ENCODE measurements around the gene SMG5.

The SMG5 gene

GRCh38 chr1:156303241-156303640, 20.6 kb upstream of the SMG5 start:
- POLR2A ChIA-PET: interaction anchor here (0.7 kb wide), 1 partner anchor 12 kb away, joined by 3 read pairs; no protein-coding TSS in a partner anchor
- CTCF ChIA-PET: interaction anchor here (0.7 to 1.2 kb wide), 3 partner anchors 13 to 78 kb away, joined by 3 to 9 read pairs (median 5); no protein-coding TSS in a partner anchor
- H3K4me3 ChIP-seq (ENCODE audit: low read depth, low read length): no peak overlapping the region
- no peaks in the 10 kb centered on the region for H3K9me3 ChIP-seq (ENCODE audit: control insufficient read depth, insufficient read depth, low read depth, low read length)
- H3K36me3 ChIP-seq (ENCODE audit: control insufficient read depth in 2 of 2, insufficient read depth in 1 of 2, low read length in 2 of 2): peaks cover 33 to 37% of the 10 kb centered on the region in 2 experiments
- no peak overlapping the region for H3K27ac ChIP-seq (ENCODE audit: extremely low read depth, low read depth, low read length)
- no peaks in the 10 kb centered on the region for H3K4me1 ChIP-seq (ENCODE audit: control insufficient read depth, insufficient read depth, low read length)
- no peak for TF ChIP-seq PRDM10 (tag by site-specific recombination; IDR thresholded peaks at IDR 0.05)
- TF ChIP-seq MZF1 (tag by site-specific recombination; IDR thresholded peaks at IDR 0.05; ENCODE audit: borderline replicate concordance): no peak
- TF ChIP-seq ZNF423 (tag by site-specific recombination; IDR thresholded peaks at IDR 0.05): no peak
- no peak for TF ChIP-seq ZNF658 (tag by site-specific recombination; IDR thresholded peaks at IDR 0.05)
- no peak for TF ChIP-seq ZNF148 (tag by site-specific recombination; IDR thresholded peaks at IDR 0.05; ENCODE audit: borderline replicate concordance)
- no peak for TF ChIP-seq ZBTB1 (tag by site-specific recombination; IDR thresholded peaks at IDR 0.05)
- no peak for TF ChIP-seq IKZF3 (tag by site-specific recombination; IDR thresholded peaks at IDR 0.05)
- TF ChIP-seq HOXA7 (CRISPR knock-in tag; IDR thresholded peaks at IDR 0.05; ENCODE audit: borderline replicate concordance): no peak
- no peak for TF ChIP-seq ZNF629 (tag by site-specific recombination; IDR thresholded peaks at IDR 0.05)
- no peak for TF ChIP-seq ZNF169 (tag by site-specific recombination; IDR thresholded peaks at IDR 0.05)
- no peak for TF ChIP-seq ZNF514 (tag by site-specific recombination; IDR thresholded peaks at IDR 0.05)
- no peak for TF ChIP-seq BCL11A (tag by site-specific recombination; IDR thresholded peaks at IDR 0.05; ENCODE audit: low read depth)
- TF ChIP-seq REST (tag by site-specific recombination; IDR thresholded peaks at IDR 0.05): no peak
- TF ChIP-seq ZNF776 (tag by site-specific recombination; IDR thresholded peaks at IDR 0.05; ENCODE audit: borderline replicate concordance): no peak
- TF ChIP-seq ZNF138 (tag by site-specific recombination; IDR thresholded peaks at IDR 0.05; ENCODE audit: borderline replicate concordance): no peak
- no peak for TF ChIP-seq ZNF341 (tag by site-specific recombination; IDR thresholded peaks at IDR 0.05; ENCODE audit: low read depth)
- no peak for TF ChIP-seq ZNF394 (tag by site-specific recombination; IDR thresholded peaks at IDR 0.05; ENCODE audit: borderline replicate concordance)
- TF ChIP-seq ZNF561 (tag by site-specific recombination; IDR thresholded peaks at IDR 0.05; ENCODE audit: borderline replicate concordance): no peak

Data from HEK293 (cell line).